Anterior cingulate cortex (tissue), 58 donors: ENCODE data around the gene FRMD4B.

ENCODE experiments used
- DNase-seq, 58 donors: peaks; one replicate each; lab custom pipeline; 2025; lab: John Stamatoyannopoulos, UW

FRMD4B gene

GRCh38 chr3:69144631-69145245 lies 241.2 kb downstream of the FRMD4B start:
- DNase-seq, result no peak

- no peak for DNase-seq
Measured at GRCh38 chr3:69143612-69144011, 242.3 kb downstream of the FRMD4B start.

GRCh38 chr3:69142797-69143454 lies 243.0 kb downstream of the FRMD4B start:
- DNase-seq, result no peak

- no peak for DNase-seq
Measured at GRCh38 chr3:69142090-69142489, 243.8 kb downstream of the FRMD4B start.

- no peak for DNase-seq
Measured at GRCh38 chr3:69141313-69141712, 244.6 kb downstream of the FRMD4B start.

- no peak for DNase-seq
Measured at GRCh38 chr3:69137412-69137811, 248.5 kb downstream of the FRMD4B start.

- DNase-seq, result no peak
Measured at GRCh38 chr3:69137005-69137404, 248.9 kb downstream of the FRMD4B start.

- DNase-seq, result no peak
Measured at GRCh38 chr3:69130689-69131088, 255.2 kb downstream of the FRMD4B start.

- DNase-seq, result no peak
Measured at GRCh38 chr3:69129531-69129930, 256.4 kb downstream of the FRMD4B start.

- no peak for DNase-seq
Measured at GRCh38 chr3:69128509-69128908, 257.4 kb downstream of the FRMD4B start.

GRCh38 chr3:69126999-69127398 lies 258.9 kb downstream of the FRMD4B start:
- no peak for DNase-seq

- DNase-seq, result peak in 3 of 58 donors; percentile 17 to 53 (median 49)
Measured at GRCh38 chr3:69126216-69126615, 259.7 kb downstream of the FRMD4B start.

- DNase-seq, result no peak
Measured at GRCh38 chr3:69122403-69122802, 263.5 kb downstream of the FRMD4B start, which contains the start of gene LMOD3. Gene LMOD3, minus strand, starts transcription at chr3:69122595. Its CDS starts 209 bp downstream, at chr3:69122386.

GRCh38 chr3:69121950-69122349 lies 263.9 kb downstream of the FRMD4B start:
- no peak for DNase-seq

- DNase-seq, result no peak
Measured at GRCh38 chr3:69121513-69121912, 264.4 kb downstream of the FRMD4B start.

GRCh38 chr3:69120879-69121464 lies 264.9 kb downstream of the FRMD4B start:
- peak in 48 of 58 donors; percentile 2 to 79 (median 36) for DNase-seq
